B cell (primary cell): Measurements from ENCODE around the gene RNF150. TPM values are rescaled to one million over a fixed set of nuclear protein-coding genes. Genes with fewer than 3 reads are reported as not detected.
A peak's percentile ranks its signal among the peaks of the same experiment; 100 is the strongest.

ENCODE experiments used
- ATAC-seq: fragments of 200-7000 bp; cut with Tn5 transposase; one replicate; pipeline ENCODE4 v1.10.0; 2021; ENCODE audit warnings: low read depth, mild to moderate bottlenecking, moderate number of reproducible peaks, moderate library complexity
- CTCF ChIA-PET: fragments of 350-600 bp; sonication (Branson Sonifier 250); formaldehyde crosslinking; loops from one replicate; lab custom pipeline; 2021; ENCODE audit warnings: antibody characterized with exemption, inconsistent platforms; lab: Charles Lee
- POLR2A ChIA-PET: fragments of 350-600 bp; sonication (Branson Sonifier 250); formaldehyde crosslinking; loops from one replicate; lab custom pipeline; 2021; ENCODE audit warnings: antibody characterized with exemption; lab: Charles Lee
- DNase-seq: peaks from one replicate; pipeline ENCODE4 v3.0.0; 2013
- H2AFZ ChIP-seq: 2 replicates; pipeline ENCODE4 v1.6.1; 2012; ENCODE audit warnings: mild to moderate bottlenecking, low read depth, low read length; ENCODE audit not compliant: insufficient read depth, poor library complexity, severe bottlenecking
- H3K27ac ChIP-seq, 2 donors: 1 replicate in 1 of 2; 2 replicates in 1 of 2; pipeline ENCODE4 v1.5.1; 2012 to 2013; ENCODE audit warnings: low read length in 2 of 2, mild to moderate bottlenecking in 2 of 2, moderate library complexity in 1 of 2
- H3K27me3 ChIP-seq, 4 experiments: fragments of 200-600 bp in 1 of 4; sonication (generic) in 1 of 4; replicated peaks in 1 of 4; 1 replicate in 2 of 4; 2 replicates in 2 of 4; pipeline versions ENCODE4 v1.6.1 to v1.7.0; 2013 to 2016; ENCODE audit warnings: low read length in 3 of 4, mild to moderate bottlenecking in 2 of 4, mixed read lengths in 1 of 4, moderate library complexity in 1 of 4; ENCODE audit not compliant: insufficient read depth in 4 of 4, control insufficient read depth in 3 of 4; ENCODE audit errors: control extremely low read depth in 1 of 4
- H3K36me3 ChIP-seq, 2 experiments: replicated peaks in 1 of 2; 1 replicate in 1 of 2; 2 replicates in 1 of 2; pipeline versions ENCODE4 v1.6.1 to v1.7.1; 2013; ENCODE audit warnings: low read length in 1 of 2; ENCODE audit not compliant: insufficient read depth in 2 of 2, control insufficient read depth in 1 of 2; ENCODE audit errors: control extremely low read depth in 1 of 2, extremely low read depth in 1 of 2
- H3K4me1 ChIP-seq, 2 donors: fragments of 200-600 bp in 1 of 2; sonication (generic) in 1 of 2; 1 replicate in 1 of 2; 2 replicates in 1 of 2; pipeline versions ENCODE4 v1.5.1 to v1.6.1; 2013 to 2017; ENCODE audit warnings: low read length in 2 of 2; ENCODE audit not compliant: control insufficient read depth in 2 of 2, insufficient read depth in 2 of 2
- H3K4me2 ChIP-seq: replicated peaks from 2 replicates; pipeline ENCODE3; 2012; ENCODE audit warnings: mild to moderate bottlenecking, low read depth, low read length; ENCODE audit not compliant: poor library complexity, severe bottlenecking
- H3K4me3 ChIP-seq, 5 experiments: fragments of 200-600 bp in 1 of 5; sonication (generic) in 1 of 5; 1 replicate in 3 of 5; 2 replicates in 2 of 5; pipeline versions ENCODE4 v1.5.1 to v1.7.0; 2011 to 2016; ENCODE audit warnings: low read length in 4 of 5, mild to moderate bottlenecking in 4 of 5, low read depth in 2 of 5, control low read depth in 1 of 5, moderate library complexity in 1 of 5; ENCODE audit not compliant: insufficient read depth in 1 of 5; ENCODE audit errors: control extremely low read depth in 1 of 5, extremely low read depth in 1 of 5
- H3K79me2 ChIP-seq: fragments of 200-600 bp; sonication (generic); one replicate; pipeline ENCODE4 v1.6.0; 2016; ENCODE audit warnings: low read length; ENCODE audit not compliant: control insufficient read depth, insufficient read depth
- H3K9ac ChIP-seq: fragments of 200-600 bp; sonication (generic); 2 replicates; pipeline ENCODE4 v1.6.1; 2017; ENCODE audit warnings: mild to moderate bottlenecking, low read length, moderate library complexity
- H3K9me3 ChIP-seq, 3 donors: one replicate each; pipeline versions ENCODE4 v1.6.1 to v1.7.1; 2013; ENCODE audit warnings: low read length in 2 of 3; ENCODE audit not compliant: control insufficient read depth in 2 of 3, insufficient read depth in 1 of 3; ENCODE audit errors: control extremely low read depth in 1 of 3
- H4K20me1 ChIP-seq: 2 replicates; pipeline ENCODE4 v1.6.0; 2012; ENCODE audit warnings: mild to moderate bottlenecking, low read length; ENCODE audit not compliant: insufficient read depth, control insufficient read depth, poor library complexity, severe bottlenecking
- H3K27ac Mint-ChIP-seq: one replicate; pipeline ENCODE4 v1.8.0; 2021; ENCODE audit warnings: mixed read lengths
- H3K27me3 Mint-ChIP-seq: one replicate; pipeline ENCODE4 v1.8.0; 2021; ENCODE audit warnings: mixed read lengths
- H3K4me1 Mint-ChIP-seq: one replicate; pipeline ENCODE4 v1.8.0; 2021; ENCODE audit warnings: mixed read lengths
- H3K4me3 Mint-ChIP-seq: one replicate; pipeline ENCODE4 v1.8.0; 2021; ENCODE audit warnings: mixed read lengths
- H3K9me3 Mint-ChIP-seq: one replicate; pipeline ENCODE4 v1.8.0; 2022; ENCODE audit warnings: mixed read lengths; ENCODE audit not compliant: insufficient read depth
- EZH2 ChIP-seq: IDR thresholded peaks from 2 replicates; pipeline ENCODE4 v1.6.1; 2012; ENCODE audit warnings: borderline replicate concordance, low read depth, mild to moderate bottlenecking, moderate library complexity, low read length; ENCODE audit not compliant: insufficient read depth, poor library complexity, severe bottlenecking
- WGBS: methylation state at CpG from one replicate; pipeline ENCODE4 v1.1.5; 2013; ENCODE audit warnings: missing lambda C conversion rate; ENCODE audit not compliant: insufficient coverage; 5-methylcytosine and 5-hydroxymethylcytosine counted together
- intact Hi-C: fragments of 100-400 bp; cut with micrococcal nuclease; formaldehyde crosslinking; loops from one replicate; pipeline ENCODE4 v1.10.0; 2022
- polyA plus RNA-seq: library from polyadenylated mRNA; depleted of rRNA; stranded (reverse); fragments of >200 nt; gene quantifications from 2 replicates; pipeline ENCODE4 v1.2.3, GENCODE V29; 2012
- total RNA-seq, 2 donors: library from RNA; stranded (reverse); fragments of 120-200 nt in 1 of 2; gene quantifications; 1 replicate in 1 of 2; 2 replicates in 1 of 2; pipeline versions ENCODE4 v1.2.3 to v1.2.4, GENCODE V29; 2013 to 2022
- TF ChIP-seq, protein P1 (sequence below): fragments of 200-600 bp; IDR thresholded peaks from one replicate; pipeline ENCODE4 v1.8.0; 2022; ENCODE audit warnings: antibody characterized with exemption, mild to moderate bottlenecking

Gene RNF150
- total and polyA plus RNA-seq, 2 donors (not counting 1 experiment from before 2014, with no cell fraction given) = not detected

DNA sequence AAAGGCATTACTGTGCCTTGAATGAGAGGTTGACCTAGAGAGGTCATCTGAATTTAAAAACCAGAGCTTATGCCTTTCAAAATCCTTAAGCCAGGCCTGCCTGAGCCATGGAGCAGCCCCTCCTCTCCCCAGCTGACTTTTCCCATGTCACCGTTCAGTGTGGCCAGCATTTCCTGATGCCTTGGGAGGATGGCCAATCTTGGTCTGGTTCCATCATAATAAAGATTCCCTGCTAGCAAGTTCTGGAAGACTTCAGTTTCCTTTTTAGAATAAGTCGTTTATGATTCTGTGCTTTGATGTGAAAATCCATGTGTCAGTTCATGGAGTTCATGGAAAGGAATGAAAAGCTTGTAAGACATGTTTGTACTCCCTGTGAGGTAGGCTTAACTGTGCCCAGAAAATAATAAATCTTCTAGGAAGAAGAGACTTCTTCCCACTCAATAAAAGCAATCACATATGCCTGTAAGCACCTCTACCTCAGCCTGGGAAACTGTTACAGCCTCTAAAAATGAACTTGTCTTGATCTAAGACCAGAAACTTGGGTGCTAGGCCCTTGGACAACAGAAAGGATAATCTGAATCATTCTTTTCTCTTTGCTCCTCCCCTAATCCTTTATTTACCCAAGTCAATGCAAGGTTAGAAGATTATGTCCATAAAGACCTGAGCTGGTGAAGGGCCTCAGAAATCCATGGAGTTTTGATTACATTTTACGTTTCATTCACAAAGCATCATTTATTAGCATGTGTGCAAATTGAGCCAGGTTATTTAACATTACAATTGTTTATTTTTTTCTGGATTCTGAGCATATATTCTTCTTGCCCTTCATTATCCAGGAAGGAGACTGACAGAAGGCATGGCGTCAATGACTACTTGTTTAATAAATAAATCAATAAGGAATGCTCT, 293.1 kb downstream of the RNF150 start:
- no peaks in the 10 kb centered on the region for H4K20me1 ChIP-seq
- no peaks in the 10 kb centered on the region for H3K27me3 ChIP-seq
- Mint-ChIP-seq H3K4me1 (peaks cover 45% of the 10 kb centered on the region), H3K27me3 (no peaks in the 10 kb centered on the region), H3K4me3 (no peak overlapping the region), H3K27ac (peak overlapping the region; percentile 18), H3K9me3 (no peaks in the 10 kb centered on the region)
- H3K4me2 ChIP-seq = no peak overlapping the region
- CTCF ChIA-PET = interaction anchor here (1.1 to 1.9 kb wide), 5 partner anchors 10 to 480 kb away, joined by 3 to 8 read pairs (median 4); partner anchors contain the start of gene TBC1D9
- H2AFZ ChIP-seq = peak overlapping the region; percentile 8
- H3K4me3 ChIP-seq = no peak overlapping the region
- H3K4me1 ChIP-seq = peaks cover 15 to 16% of the 10 kb centered on the region in 2 donors
- TF ChIP-seq, protein P1, sequence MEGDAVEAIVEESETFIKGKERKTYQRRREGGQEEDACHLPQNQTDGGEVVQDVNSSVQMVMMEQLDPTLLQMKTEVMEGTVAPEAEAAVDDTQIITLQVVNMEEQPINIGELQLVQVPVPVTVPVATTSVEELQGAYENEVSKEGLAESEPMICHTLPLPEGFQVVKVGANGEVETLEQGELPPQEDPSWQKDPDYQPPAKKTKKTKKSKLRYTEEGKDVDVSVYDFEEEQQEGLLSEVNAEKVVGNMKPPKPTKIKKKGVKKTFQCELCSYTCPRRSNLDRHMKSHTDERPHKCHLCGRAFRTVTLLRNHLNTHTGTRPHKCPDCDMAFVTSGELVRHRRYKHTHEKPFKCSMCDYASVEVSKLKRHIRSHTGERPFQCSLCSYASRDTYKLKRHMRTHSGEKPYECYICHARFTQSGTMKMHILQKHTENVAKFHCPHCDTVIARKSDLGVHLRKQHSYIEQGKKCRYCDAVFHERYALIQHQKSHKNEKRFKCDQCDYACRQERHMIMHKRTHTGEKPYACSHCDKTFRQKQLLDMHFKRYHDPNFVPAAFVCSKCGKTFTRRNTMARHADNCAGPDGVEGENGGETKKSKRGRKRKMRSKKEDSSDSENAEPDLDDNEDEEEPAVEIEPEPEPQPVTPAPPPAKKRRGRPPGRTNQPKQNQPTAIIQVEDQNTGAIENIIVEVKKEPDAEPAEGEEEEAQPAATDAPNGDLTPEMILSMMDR = no peak
- no peak for TF ChIP-seq EZH2
- no peak for DNase-seq
- POLR2A ChIA-PET = interaction anchor here (0.7 kb wide), 1 partner anchor 121 kb away, joined by 6 read pairs; no protein-coding TSS in a partner anchor
- H3K27ac ChIP-seq = no peak overlapping the region
- WGBS = 100% methylated on average over 1 of the region's 4 CpGs
- H3K9me3 ChIP-seq = peaks cover 0 to 3% (median 2%) of the 10 kb centered on the region in 3 donors
- no peaks in the 10 kb centered on the region for H3K79me2 ChIP-seq
- no peak overlapping the region for H3K9ac ChIP-seq
- no peak for ATAC-seq
- no peaks in the 10 kb centered on the region for H3K36me3 ChIP-seq
- intact Hi-C loops = no loop called here

DNA sequence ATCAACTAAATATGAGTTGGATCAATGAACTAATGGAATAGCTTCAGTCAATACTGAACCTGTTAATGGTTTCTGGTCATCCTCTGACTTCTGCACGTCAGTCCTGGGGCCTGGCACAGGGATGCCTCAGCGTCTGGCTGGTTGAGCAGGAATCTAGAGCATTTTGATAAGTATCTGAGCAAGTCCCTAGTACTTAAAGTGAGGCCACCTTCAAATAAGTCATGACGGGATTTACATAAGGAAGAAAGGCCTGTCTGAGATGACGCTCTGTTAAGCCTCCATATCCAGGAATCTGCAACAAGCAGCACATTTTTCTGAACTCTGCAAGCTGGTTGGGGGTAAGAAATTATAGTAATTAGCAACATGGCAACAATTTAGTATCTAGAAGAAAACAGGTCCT, 293.9 kb downstream of the RNF150 start:
- Mint-ChIP-seq H3K4me3 (no peak overlapping the region), H3K4me1 (peaks cover 52% of the 10 kb centered on the region), H3K27ac (no peak overlapping the region), H3K27me3 (no peaks in the 10 kb centered on the region), H3K9me3 (peaks cover 2% of the 10 kb centered on the region)
- Histone ChIP-seq H3K9ac (no peak overlapping the region), H3K36me3 (no peaks in the 10 kb centered on the region), H3K4me2 (no peak overlapping the region), H2AFZ (peak overlapping the region; percentile 8), H3K4me3 (no peak overlapping the region), H3K79me2 (no peaks in the 10 kb centered on the region), H3K27ac (no peak overlapping the region), H3K4me1 (peaks cover 17 to 22% of the 10 kb centered on the region in 2 donors), H4K20me1 (no peaks in the 10 kb centered on the region), H3K27me3 (no peaks in the 10 kb centered on the region), H3K9me3 (peaks cover 0 to 3% (median 0%) of the 10 kb centered on the region in 3 donors)
- ChIA-PET POLR2A (interaction anchor here (0.6 kb wide), 1 partner anchor 199 kb away, joined by 7 read pairs; no protein-coding TSS in a partner anchor), CTCF (interaction anchor here (1.1 to 1.9 kb wide), 5 partner anchors 9 to 479 kb away, joined by 3 to 8 read pairs (median 4); partner anchors contain the start of gene TBC1D9)
- WGBS = 95% methylated on average over 3 of the region's 4 CpGs
- no peak for TF ChIP-seq EZH2
- TF ChIP-seq, protein P1 = no peak
- ATAC-seq = no peak
- intact Hi-C loops = no loop called here
- no peak for DNase-seq
